ENCODE results near the gene PTPRD. TPM values are rescaled to one million over a fixed set of nuclear protein-coding genes. Genes with fewer than 3 reads are reported as not detected.

PTPRD gene
- total RNA-seq, 3 donors from 2014 or later, result 0.26 to 0.49 (median 0.28) TPM

DNA sequence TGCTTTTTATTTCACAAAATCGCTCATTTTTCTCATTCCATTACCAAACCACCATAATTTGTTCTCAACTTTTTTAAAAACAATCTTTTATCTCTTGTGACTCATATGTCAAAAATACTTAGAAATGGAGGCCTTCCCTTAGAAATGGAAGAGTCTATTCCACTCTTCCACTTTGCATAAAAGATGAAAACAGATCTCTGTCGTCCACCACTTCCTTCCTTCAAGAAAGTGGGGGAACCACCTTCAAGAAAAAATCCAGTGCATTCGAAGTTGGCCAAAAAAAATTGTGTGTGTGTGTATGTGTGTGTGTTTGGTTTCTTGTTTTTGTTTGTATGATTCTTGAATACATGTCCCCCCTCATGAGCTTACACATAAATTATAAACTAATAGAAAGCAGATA is 2184.4 kb downstream of the PTPRD start:
- DNase-seq (no peak), ATAC-seq (no peak)
- Mint-ChIP-seq H3K4me1 (ENCODE audit: low read depth) (peaks cover 26% of the 10 kb centered on the region), H3K9me3 (no peaks in the 10 kb centered on the region), H3K27me3 (ENCODE audit: low read depth) (no peaks in the 10 kb centered on the region), H3K4me3 (no peak overlapping the region), H3K36me3 (ENCODE audit: insufficient read depth) (no peaks in the 10 kb centered on the region)

DNA sequence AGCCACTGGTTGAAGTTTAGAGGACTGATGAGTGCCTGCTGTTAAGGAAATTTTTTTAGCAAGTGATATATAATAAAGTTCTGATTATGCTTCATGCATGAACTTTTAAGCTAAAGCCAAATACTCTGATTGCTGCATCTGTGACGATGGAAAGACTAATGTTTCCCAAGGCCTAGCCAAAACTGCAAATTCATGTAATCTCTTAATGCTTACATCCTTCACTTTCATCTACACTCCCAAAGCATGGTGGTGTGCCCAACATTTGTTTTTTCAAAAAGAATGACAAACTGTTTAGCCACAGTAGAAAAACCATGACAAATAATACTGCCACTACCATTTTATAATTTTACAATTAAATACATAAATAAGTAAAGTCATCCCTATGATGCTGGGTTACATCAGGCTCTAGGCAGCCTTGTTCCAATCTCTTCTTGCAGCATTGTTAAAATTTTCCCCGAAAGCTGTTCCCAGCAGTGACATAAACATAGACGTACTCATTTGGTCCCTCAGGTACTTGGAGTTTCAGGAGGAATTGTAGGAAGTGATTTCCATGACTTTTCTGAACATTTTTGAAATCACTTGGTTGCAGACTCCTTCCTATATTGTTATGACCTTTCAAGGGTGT is 2187.9 kb downstream of the PTPRD start:
- no peaks in the 10 kb centered on the region for H3K9me3 Mint-ChIP-seq
- DNase-seq (no peak), ATAC-seq (no peak)
- no peaks in the 10 kb centered on the region for H3K27me3 Mint-ChIP-seq (ENCODE audit: low read depth)
- peaks cover 19% of the 10 kb centered on the region for H3K4me1 Mint-ChIP-seq (ENCODE audit: low read depth)
- H3K36me3 Mint-ChIP-seq (ENCODE audit: insufficient read depth), result no peaks in the 10 kb centered on the region
- H3K4me3 Mint-ChIP-seq, result no peak overlapping the region

DNA sequence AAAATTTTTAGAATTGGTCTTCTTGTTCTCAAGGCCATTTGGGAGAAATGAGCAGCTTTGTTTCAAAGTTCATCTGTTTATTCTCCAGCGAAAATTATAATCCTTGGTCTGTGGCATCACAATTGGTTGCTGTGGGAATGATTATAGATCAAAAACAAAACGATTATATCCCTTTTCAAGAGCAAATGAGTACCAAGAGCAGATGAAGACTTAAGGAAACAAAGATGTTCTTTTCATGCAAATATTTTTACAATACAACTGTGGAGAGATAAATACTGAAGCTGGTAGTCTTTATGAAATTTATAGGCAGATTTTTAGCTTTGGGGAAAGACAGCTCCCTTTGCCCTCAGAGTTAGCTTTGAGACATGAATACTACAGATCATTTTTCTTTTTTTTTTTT is 2192.4 kb downstream of the PTPRD start:
- ATAC-seq, result no peak
- H3K4me1 Mint-ChIP-seq (ENCODE audit: low read depth), result no peaks in the 10 kb centered on the region
- H3K36me3 Mint-ChIP-seq (ENCODE audit: insufficient read depth), result no peaks in the 10 kb centered on the region
- no peak for DNase-seq
- H3K4me3 Mint-ChIP-seq, result no peak overlapping the region
- H3K27me3 Mint-ChIP-seq (ENCODE audit: low read depth), result no peaks in the 10 kb centered on the region
- no peaks in the 10 kb centered on the region for H3K9me3 Mint-ChIP-seq

DNA sequence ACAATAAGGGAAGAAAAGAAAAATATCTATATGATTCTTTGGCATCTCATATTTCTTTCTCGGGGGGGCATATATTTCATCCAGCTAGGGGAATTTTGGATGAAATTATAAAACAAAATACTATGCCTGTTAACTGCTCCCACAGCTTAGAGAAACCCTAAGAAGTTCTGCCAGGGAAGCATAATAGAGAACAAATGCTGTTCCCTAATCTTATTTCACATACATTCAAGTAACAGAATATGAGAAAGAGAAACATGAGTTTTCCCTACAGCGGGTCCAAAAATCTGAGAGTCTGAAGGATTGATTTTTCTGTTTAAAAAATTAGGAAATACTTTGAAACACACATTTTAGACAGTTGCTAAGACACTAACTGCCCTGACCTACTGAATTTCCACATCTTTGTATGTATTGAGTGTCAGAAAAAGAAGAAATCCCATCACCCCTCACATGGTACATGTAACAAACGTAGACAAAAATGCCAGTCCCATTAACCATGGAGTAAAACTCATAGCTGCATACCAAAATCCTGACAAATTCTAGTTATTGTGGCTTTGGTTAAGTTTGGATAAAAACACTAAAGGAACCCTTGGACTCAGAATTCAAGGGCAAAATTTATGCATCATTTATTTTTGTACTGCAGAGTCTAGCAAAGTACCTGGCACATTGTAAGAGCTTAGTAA is 2193.1 kb downstream of the PTPRD start:
- Mint-ChIP-seq H3K27me3 (ENCODE audit: low read depth) (no peaks in the 10 kb centered on the region), H3K4me1 (ENCODE audit: low read depth) (no peaks in the 10 kb centered on the region), H3K36me3 (ENCODE audit: insufficient read depth) (no peaks in the 10 kb centered on the region), H3K9me3 (no peaks in the 10 kb centered on the region), H3K4me3 (no peak overlapping the region)
- DNase-seq, result no peak
- ATAC-seq, result no peak

DNA sequence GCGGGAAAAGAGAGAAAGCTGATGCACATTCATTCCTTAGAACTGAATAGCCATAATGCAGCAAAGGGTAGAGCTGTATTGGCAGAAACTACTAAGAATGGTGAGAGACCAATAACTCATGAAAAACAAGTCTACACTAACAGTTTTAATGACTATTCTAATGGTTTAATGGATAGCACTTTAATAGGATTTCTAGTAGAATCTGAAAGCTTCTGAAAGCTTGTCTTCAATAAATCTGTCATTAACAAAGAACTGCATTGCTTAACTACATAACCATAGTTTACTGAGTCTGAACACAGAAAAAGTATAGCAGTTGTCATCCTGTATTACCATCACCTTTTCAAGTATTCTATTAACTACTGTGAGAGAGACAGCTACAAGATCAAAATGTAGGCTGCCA is 2195.5 kb downstream of the PTPRD start:
- H3K4me3 Mint-ChIP-seq, result no peak overlapping the region
- DNase-seq (no peak), ATAC-seq (no peak)
- H3K27me3 Mint-ChIP-seq (ENCODE audit: low read depth), result no peaks in the 10 kb centered on the region
- H3K9me3 Mint-ChIP-seq, result no peaks in the 10 kb centered on the region
- H3K4me1 Mint-ChIP-seq (ENCODE audit: low read depth), result no peaks in the 10 kb centered on the region
- no peaks in the 10 kb centered on the region for H3K36me3 Mint-ChIP-seq (ENCODE audit: insufficient read depth)

DNA sequence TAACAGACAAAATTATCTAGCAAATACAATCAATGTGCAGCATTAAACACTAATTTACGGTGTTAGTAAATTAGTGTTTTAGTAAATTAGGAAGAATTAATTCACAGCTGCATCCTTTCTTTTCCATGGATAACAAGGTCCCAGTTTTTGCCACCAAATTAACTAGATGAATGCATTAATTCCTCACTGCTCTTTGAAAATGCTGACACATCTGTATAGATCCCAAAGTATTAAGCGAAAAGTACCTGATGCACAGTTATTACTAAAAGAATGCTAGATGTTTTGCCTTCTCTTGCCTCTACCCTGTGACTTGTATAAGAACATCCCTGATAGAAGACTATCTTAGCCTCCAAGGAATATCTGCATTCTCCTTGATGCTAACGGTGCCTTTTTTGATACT is 2200.5 kb downstream of the PTPRD start:
- no peak for ATAC-seq
- DNase-seq, result no peak
- H3K4me3 Mint-ChIP-seq, result no peak overlapping the region
- H3K9me3 Mint-ChIP-seq, result no peaks in the 10 kb centered on the region
- no peaks in the 10 kb centered on the region for H3K36me3 Mint-ChIP-seq (ENCODE audit: insufficient read depth)
- no peaks in the 10 kb centered on the region for H3K4me1 Mint-ChIP-seq (ENCODE audit: low read depth)
- peaks cover 2% of the 10 kb centered on the region for H3K27me3 Mint-ChIP-seq (ENCODE audit: low read depth)

DNA sequence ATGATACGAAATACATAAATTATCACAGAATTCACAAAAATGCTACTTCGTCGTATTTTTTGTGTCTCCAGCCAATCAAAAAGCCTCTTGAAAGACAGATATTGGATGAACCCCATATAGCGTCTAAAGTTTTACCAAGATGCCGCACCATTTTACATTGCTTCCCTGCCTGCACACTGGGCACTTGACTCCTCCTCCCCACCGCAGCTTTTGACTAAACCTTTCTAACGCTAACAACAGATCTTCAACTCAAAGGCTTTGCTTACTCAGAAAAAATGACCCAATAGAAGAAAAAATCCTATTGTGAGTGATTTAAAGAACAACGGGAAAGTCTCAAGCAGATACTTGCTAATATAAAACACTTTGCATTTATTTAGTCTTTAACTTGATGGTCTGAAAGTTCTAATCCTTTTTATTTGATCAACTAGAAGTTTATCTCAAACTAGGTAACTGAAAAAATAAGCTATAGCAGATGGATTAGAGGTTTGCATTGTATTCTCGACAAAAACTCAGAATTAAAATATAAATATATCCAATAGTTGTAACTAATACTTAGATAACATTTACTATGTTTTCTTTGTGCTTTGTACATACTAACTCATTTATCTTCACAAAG is 2204.1 kb downstream of the PTPRD start:
- no peak for DNase-seq
- no peaks in the 10 kb centered on the region for H3K36me3 Mint-ChIP-seq (ENCODE audit: insufficient read depth)
- H3K4me1 Mint-ChIP-seq (ENCODE audit: low read depth), result no peaks in the 10 kb centered on the region
- H3K4me3 Mint-ChIP-seq, result no peak overlapping the region
- no peaks in the 10 kb centered on the region for H3K9me3 Mint-ChIP-seq
- H3K27me3 Mint-ChIP-seq (ENCODE audit: low read depth), result peaks cover 2% of the 10 kb centered on the region
- no peak for ATAC-seq

DNA sequence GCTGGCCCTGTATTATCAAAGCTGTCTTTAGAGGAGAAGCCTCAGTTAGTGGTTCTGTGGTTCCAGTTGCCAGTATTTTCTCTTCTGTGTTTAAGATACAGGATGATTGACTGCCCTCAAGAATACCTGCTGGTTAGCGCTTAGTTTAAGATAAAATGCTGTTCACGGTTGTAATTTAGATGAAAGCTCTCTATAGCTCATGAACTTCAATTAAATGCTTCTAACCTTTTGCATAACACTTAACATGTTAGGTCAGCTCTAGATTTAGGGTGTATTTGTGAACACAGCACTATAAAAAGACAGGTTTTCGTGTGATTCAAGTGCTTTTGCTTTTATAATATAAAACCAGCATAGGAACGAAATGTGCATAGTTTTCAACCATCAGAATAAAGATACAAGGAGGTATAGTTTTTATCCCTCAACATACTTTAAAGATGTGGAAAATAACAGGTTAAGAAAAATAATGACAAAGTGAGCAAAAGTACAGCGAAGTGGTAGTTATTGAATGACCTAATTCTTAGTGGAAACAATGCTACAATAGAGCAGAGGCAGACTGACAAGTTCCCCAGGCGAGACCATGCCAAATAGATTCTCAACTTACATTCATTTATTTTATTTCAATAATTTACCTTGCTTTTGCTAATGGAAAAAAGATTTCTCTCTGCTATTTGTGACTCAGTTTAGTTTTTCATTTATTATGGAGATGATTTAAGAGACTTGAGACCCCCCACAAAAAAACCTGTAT is 2210.7 kb downstream of the PTPRD start:
- Mint-ChIP-seq H3K27me3 (ENCODE audit: low read depth) (no peaks in the 10 kb centered on the region), H3K4me3 (no peak overlapping the region), H3K36me3 (ENCODE audit: insufficient read depth) (no peaks in the 10 kb centered on the region), H3K4me1 (ENCODE audit: low read depth) (no peaks in the 10 kb centered on the region), H3K9me3 (no peaks in the 10 kb centered on the region)
- ATAC-seq (no peak), DNase-seq (no peak)

DNA sequence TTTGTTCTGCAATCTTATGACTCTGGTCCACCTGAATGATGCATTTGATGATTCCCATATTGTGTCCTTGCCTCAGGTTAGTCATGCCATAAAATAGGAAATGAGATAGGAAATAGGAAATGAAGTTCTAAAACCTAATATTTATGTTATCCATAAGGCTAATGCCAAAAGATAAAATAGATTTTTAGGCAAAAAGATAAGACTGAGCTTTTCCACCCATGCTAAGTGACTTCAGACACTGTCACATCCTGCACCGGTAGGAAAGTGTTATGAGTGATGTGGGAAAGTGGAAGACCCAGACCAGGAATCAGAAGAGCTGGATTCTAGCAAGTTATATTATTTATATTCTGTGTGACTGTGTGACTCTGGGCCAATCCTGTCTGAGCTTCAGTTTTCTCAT is 2212.4 kb downstream of the PTPRD start:
- ATAC-seq (no peak), DNase-seq (no peak)
- no peaks in the 10 kb centered on the region for H3K27me3 Mint-ChIP-seq (ENCODE audit: low read depth)
- no peaks in the 10 kb centered on the region for H3K9me3 Mint-ChIP-seq
- no peak overlapping the region for H3K4me3 Mint-ChIP-seq
- H3K4me1 Mint-ChIP-seq (ENCODE audit: low read depth), result no peaks in the 10 kb centered on the region
- no peaks in the 10 kb centered on the region for H3K36me3 Mint-ChIP-seq (ENCODE audit: insufficient read depth)

DNA sequence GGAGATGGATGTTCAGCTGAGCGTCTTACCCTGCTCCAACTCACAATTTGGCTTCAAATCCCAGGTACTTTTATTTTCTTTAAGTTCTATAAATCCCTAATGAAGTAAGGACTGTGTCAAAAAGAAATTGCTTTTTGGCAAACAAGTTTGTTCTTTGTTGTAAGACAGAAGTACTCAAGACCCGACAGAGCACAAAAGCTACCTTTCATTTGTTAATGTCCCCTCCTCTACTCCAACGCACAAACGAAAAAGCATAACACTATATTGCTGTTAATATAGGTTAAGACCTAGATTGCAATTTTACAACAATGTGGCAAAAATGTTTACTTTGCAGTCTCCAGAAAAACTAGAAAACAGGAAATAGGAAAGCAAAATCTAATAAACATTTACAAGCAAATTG is 2217.8 kb downstream of the PTPRD start:
- Mint-ChIP-seq H3K4me1 (ENCODE audit: low read depth) (no peaks in the 10 kb centered on the region), H3K36me3 (ENCODE audit: insufficient read depth) (no peaks in the 10 kb centered on the region), H3K4me3 (no peak overlapping the region), H3K27me3 (ENCODE audit: low read depth) (no peaks in the 10 kb centered on the region), H3K9me3 (no peaks in the 10 kb centered on the region)
- no peak for DNase-seq
- ATAC-seq, result no peak

DNA sequence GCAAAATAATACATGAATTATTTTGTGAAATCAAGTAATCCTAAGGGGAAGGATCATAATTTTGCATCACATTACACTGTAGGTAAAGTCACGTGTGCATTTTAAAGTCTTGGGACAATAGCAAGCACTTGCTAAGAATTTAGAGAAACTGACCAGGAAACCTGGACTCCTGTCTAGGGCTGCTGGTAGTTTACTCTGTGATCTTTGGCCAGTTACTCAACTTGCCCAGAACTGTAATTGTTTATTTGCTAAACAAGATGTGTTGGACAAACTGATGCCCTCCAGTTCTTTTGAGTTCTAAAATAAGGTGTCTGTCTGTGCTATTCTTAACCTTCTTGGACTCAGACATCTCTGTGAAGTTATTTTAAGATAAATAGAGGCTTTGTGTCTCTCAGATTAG is 2218.5 kb downstream of the PTPRD start:
- Mint-ChIP-seq H3K4me1 (ENCODE audit: low read depth) (no peaks in the 10 kb centered on the region), H3K4me3 (no peak overlapping the region), H3K27me3 (ENCODE audit: low read depth) (no peaks in the 10 kb centered on the region), H3K9me3 (no peaks in the 10 kb centered on the region), H3K36me3 (ENCODE audit: insufficient read depth) (no peaks in the 10 kb centered on the region)
- no peak for ATAC-seq
- DNase-seq, result no peak

DNA sequence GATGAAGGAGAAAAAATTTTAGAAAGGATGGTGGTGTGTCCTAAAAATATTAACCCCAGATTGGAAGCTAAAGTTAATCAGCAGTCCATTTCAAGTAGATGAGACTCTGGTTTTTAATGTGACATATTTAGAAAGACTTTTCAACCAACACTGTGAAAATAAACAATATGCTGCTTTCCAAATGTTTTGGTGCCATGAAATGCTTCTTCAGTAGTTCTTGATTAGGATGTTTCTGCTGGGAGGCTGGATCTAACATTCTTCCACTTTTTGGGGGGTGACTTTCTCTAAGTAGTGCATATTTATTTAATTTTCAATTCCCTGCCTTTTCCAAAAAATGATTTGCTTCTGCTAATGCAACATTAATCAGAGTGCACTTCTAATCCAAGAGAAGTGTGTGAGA is 2219.9 kb downstream of the PTPRD start:
- DNase-seq, result no peak
- H3K27me3 Mint-ChIP-seq (ENCODE audit: low read depth), result no peaks in the 10 kb centered on the region
- no peaks in the 10 kb centered on the region for H3K36me3 Mint-ChIP-seq (ENCODE audit: insufficient read depth)
- ATAC-seq, result no peak
- no peak overlapping the region for H3K4me3 Mint-ChIP-seq
- H3K9me3 Mint-ChIP-seq, result no peaks in the 10 kb centered on the region
- H3K4me1 Mint-ChIP-seq (ENCODE audit: low read depth), result no peaks in the 10 kb centered on the region

DNA sequence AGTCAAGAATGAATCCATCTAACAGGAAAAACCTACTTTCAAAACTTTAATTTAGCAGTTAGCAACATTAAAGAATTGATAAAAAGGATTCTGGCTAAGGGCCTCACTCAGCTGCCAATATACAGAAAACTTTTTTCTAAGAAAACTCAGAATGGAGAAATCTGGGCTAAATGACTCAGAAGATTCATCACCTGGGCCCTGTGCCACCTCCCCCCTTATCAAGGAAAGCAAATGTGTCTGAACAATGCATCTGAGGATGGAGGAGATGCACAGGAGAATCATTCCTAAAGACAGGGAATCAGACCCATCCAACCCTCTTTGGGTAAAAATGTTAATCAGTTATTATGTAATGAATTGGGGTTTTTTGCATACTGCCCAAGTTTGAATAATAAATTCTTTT is 2221.2 kb downstream of the PTPRD start:
- Mint-ChIP-seq H3K4me1 (ENCODE audit: low read depth) (no peaks in the 10 kb centered on the region), H3K4me3 (no peak overlapping the region), H3K36me3 (ENCODE audit: insufficient read depth) (no peaks in the 10 kb centered on the region), H3K9me3 (no peaks in the 10 kb centered on the region), H3K27me3 (ENCODE audit: low read depth) (no peaks in the 10 kb centered on the region)
- ATAC-seq, result no peak
- DNase-seq, result no peak

DNA sequence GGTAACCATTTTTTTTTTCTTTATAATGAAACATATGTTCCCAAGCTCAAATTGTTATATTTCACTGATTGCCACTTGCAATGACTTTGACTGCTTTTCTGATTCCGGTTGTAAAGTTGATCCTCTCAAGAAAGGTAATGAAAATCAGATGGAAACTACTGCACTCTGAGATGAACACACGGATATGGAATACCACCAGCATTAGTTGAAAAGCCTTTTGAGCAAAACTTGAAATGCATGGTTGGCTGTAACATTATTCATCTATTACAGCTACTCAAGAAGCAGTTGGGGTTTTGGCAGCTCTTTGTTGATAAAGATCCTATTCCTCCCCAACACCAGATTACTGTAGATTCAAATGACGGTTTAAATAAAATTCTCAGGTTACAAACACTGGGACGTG is 2221.7 kb downstream of the PTPRD start:
- no peak overlapping the region for H3K4me3 Mint-ChIP-seq
- no peak for ATAC-seq

DNA sequence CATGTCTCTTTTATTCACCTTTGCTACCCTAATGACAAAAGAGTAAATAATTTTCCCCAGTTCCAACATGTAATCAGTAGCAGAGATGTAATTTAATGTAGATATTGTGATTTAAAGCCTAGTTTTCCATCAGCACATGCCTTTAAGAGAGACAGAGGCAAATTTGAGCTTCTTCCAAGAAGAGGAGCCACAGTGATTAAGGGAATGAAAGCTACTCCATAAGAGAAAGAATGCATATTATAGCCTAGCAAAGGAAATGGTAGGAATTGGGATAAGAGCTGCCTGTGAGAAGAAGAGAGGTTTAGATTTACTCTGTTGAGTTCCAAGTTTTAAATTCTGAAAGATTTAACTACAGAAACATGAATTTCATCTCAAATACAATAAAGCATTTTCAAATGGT is 2222.2 kb downstream of the PTPRD start:
- no peaks in the 10 kb centered on the region for H3K9me3 Mint-ChIP-seq
- H3K4me1 Mint-ChIP-seq (ENCODE audit: low read depth), result no peaks in the 10 kb centered on the region
- ATAC-seq, result no peak
- H3K36me3 Mint-ChIP-seq (ENCODE audit: insufficient read depth), result no peaks in the 10 kb centered on the region
- DNase-seq, result no peak
- H3K27me3 Mint-ChIP-seq (ENCODE audit: low read depth), result no peaks in the 10 kb centered on the region
- no peak overlapping the region for H3K4me3 Mint-ChIP-seq

More for the DNA sequence above, 2221.7 kb downstream of the PTPRD start:
- no peak for DNase-seq
- Mint-ChIP-seq H3K27me3 (ENCODE audit: low read depth) (no peaks in the 10 kb centered on the region), H3K9me3 (no peaks in the 10 kb centered on the region), H3K36me3 (ENCODE audit: insufficient read depth) (no peaks in the 10 kb centered on the region), H3K4me1 (ENCODE audit: low read depth) (no peaks in the 10 kb centered on the region)

Measured in activated T-cell treated with anti-CD3 and anti-CD28 coated beads, Interleukin-2, amount 50 U/mL, for 4 hours (primary cell).